HG03460 (cell line): Measurements from ENCODE around the gene CATSPERD.

Experiments
- ATAC-seq: cut with Tn5 transposase; IDR thresholded peaks from one replicate; pipeline ENCODE4 v1.9.1; 2021; ENCODE audit not compliant: unreplicated experiment

Gene CATSPERD, protein sequence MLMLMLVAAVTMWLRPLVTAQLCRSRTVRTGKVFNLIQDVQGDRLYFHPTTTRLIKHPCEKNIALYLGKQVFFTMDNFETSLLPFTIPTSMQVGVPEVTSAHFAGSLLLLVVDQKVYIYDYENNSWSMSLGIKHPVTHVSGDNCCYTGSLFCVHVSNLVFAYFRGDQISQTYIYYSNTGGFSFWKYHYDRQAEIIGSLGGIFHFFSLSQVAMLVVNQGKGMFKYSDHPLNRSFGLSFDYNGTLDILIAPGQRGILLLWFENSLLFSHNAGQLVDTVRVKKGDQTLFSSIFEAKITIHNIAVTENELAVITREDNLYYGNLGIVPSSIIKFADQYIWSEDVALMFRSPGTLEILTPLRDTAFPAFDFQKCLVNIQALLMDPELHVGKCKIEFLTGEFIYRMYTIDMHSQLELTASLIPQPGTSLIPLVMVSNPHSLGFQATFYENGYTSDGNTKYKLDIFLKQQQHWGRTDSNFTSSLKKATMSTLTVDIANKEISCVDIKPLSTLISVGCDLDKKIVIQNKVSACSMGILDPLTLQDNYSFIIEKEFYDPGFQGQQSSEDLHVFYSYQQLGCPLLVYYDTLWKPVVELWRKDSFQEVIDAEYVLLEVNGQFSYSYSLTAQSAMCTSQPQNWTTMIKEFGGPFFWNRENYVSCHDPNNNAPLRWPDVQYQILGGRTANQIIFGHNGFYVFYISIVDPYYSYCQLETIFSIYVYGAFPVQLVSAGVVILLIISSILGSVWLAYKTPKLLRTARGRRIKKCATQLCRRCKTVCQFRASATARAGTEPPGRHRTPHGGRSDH

DNA sequence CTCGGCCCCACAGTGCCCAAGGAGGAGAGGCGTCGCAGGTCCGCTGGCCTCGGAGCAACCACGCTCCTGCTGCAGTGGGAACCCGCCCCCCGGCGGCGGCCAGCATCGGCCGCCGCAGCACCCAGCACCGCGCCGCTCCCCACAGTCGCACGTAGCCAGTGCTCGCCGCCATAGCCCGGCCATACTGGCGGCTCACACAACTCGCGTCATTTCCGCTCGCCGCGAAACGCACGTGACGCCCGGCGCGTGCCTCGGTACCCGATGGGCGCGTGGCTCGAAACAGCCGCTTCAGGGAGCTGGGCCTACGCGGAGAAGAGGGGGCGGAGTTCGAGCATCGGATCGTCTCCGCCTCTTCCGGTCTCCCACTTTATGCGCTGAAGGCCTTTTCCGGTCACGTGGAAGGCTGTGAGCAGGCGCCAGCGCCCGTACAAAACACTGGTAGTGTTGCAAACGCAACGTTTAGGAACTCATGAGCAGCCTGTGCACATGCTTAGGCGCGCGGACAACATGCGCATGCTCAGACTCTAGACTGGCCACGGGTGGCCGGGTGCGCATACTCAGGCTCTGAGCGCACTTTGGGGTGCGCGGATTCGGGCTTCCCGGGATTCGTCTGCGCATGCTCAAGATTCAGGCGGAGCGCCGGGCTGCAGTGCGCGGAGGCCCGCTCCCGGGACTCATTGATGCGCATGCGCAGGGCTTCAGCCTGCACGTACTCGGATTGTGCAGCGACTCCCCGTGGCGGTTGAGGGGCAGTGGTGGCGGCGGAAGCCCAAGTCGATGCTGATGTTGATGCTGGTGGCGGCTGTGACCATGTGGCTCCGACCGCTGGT, at the start of gene CATSPERD, which contains the start of gene LONP1:
TSS of gene CATSPERD (plus strand) at position 677 of the 830 bp plus-strand sequence. CDS start at position 778, 101 bp downstream.
TSS of gene LONP1 (minus strand) at position 186 of the 830 bp plus-strand sequence. CDS start at position 172, 14 bp downstream.
- ATAC-seq = peak; percentile 79

DNA sequence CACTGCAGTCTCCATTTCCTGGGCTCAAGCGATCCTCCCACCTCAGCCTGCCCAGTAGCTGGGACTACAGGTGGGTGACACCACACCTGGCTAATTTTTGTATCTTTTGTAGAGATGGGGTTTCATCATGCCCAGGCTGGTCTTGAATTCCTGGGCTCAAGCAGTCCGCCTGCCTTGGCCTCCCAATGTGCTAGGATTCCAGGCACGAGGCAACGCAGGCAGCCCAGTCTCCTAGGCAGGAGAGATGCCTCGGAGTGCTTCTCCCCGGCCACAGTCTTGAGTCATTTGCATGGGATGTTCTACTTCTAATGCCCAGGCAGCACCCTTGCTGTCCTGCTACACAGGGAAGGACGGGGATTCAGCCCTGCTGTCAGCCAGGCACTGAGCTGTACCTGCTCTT, 48.8 kb upstream of the CATSPERD start:
- no peak for ATAC-seq

DNA sequence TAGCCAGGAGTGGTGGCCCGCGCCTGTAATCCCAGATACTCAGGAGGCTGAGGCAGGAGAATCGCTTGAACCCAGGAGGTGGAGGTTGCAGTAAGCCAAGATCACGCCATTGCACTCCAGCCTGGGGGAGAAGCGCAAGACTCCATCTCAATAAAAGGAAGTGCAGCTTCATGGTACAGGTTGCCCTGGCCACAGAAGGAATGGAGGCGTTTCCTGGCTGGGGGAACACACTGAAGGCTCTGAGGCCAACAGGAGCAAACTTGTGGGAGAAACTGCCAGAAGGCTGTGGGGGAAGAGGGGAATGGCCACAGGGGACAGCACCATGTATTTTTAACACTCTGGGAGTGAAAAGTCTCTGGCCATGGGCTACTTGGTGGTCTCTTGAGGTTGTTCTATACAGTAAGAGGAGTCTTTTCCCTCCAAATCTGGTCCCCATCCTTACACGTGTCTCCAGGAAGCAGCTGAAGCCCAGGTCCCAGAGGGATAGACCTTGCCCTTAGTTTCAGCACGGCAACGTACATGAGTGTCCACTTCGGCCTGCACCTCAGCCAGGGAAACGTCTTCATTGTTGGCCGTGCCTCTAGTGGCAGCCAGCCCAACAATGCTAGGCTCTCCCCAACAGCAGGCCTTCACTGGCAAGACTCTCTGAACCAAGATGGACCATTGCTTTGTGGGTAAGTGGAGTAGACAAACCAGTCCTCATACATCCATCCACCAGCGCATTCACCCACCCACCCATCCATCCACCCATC, 47.6 kb upstream of the CATSPERD start:
- no peak for ATAC-seq

DNA sequence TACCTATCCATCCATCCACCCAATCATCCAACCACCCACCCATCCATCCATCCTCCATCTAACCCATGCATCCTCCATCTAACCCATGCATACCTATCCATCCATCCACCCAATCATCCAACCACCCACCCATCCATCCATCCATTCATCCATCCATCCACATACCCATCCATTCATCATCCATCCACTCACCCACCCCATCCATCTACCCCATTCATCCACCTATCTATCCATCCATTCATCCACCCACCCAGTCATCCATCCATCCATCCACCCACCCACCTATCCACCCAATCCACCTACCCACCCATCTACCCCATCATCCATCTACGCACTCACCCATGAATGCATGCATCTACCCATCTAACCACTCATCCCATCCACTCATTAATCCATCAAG, 46.7 kb upstream of the CATSPERD start:
- ATAC-seq = no peak

DNA sequence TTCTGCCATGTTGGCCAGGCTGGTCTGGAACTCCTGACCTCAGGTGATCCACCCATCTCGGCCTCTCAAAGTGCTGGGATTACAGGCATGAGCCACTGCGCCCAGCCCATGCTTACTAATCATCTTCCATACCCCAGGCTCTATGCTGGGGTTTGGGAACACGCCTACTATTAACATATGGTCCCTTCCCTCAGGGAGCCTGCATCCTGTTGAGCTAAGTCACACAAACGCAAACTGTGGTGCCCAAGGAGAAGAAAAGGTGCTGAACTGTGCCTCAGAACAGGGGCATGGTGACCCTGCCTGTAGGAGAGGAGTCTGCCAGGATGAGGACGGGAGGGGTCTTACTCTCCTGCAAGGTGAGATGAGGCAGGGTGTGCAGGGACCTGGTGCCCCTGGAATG, 45.7 kb upstream of the CATSPERD start:
- ATAC-seq = no peak

DNA sequence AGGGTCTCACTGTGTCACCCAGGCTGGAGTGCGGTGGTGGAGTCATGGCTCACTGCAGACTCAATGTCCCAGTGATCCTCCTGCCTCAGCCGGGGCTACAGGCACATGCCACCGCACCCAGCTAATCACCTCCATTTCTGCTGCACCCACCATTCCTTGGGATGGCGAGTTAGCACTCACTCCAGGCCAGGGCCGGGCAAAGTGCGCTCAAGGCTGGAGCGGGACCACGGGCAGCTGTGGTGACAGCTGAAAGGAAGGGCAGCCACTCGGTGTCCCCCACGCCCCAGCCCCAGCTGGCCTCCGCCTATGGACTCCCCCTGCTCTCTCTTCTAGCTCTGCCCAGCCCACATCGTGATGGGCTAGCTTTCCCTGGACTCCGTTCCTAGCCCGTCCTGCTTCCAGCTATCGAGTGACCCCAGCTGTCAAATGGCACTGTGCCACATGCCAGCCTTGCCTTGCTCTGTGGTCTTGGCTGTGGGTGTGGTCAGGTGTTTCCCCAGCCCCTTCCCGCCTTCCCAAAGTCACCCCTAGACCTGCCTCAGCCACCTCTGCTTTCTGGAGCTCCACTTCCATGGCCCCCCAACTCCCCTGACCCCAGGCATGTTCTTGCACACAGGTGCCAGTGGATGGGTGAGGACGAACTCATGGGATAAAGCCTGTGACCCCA, 44.2 kb upstream of the CATSPERD start:
- no peak for ATAC-seq

DNA sequence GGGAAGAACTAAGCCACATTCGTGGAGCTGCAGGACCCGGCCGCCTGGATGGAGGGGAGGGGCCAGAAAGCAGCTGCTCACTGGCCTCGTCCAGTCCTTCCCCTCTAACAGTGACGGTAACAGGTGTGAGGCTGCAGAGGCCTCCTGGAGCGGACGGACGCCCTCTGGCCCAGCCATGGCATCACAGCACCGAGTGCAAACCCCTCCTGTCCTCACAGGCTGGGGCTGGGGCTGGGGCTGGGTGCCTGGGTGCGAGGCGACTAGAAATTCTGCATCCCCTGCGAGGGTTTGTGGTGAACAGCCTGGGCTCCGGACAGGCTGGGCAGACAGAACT, 43.7 kb upstream of the CATSPERD start:
- ATAC-seq = no peak

DNA sequence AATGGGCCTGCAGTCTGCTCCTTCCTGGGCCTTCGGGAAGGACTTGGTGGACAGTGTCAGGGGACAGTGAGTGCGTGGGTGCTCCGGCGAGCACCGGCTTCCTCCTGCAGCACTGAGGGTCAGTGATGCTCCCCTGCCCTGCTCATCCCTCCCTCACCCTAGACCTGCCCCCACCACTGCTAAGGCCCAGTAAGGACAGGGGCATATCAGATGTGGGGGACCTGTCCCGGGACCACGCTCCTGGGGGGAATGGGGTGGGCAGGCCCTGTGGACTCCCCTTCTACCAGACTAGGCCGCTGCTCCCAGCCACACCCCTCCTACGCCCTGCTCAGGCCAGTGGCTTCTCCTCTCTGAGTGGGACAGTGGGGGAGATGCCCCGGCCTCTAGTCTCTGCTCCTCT, 43.3 kb upstream of the CATSPERD start:
- no peak for ATAC-seq

DNA sequence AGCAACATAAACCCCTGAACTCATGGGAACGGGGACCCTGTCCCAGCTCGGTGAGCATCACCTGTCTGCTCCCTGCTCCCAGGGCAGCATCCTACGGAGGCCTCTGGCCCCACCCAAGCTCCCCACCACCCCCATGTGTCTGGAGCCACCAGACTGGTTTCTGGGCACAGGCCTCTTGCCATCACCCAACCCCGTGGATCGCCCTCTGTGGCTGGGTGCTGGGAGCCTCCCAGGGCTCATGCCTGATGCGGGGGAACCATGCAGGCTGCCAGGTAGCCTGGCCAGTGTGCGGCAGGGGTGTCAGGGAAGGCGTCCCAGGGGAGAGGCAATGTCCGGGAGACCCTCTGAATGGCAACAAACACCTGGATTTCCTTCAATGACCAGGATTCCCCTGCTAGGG, 42.9 kb upstream of the CATSPERD start:
- no peak for ATAC-seq

DNA sequence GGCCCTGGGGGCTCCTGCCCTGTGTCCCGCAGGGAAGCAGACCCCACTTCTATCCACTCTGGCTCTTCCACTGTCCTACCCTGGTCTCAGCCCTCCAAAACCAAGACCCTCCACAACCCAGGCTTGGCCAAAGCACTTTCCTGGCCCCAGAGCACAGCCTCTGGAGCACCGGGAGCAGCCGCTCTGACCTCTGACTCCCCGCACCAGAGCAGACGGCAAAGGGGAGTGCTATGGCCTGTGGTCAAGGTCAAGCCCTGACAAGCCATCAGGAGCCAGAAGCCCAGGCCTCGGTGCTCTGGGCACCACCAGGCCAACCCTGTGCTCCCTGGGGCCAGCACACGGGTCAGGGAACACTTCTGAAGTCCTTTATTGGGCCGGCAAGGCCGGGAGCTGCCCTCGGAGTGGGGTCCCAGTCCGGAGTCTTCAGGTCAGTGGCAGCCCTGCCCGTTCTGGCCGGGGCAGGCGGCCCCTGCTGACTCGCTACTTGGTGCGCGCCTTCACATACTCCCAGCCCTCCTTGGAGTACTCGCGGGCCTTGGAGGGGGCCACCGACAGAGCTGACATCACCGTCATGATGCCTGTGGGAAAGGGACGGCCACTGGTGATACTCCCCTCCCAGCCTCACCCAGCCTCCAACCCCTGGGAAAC, 42.2 kb upstream of the CATSPERD start:
- no peak for ATAC-seq

DNA sequence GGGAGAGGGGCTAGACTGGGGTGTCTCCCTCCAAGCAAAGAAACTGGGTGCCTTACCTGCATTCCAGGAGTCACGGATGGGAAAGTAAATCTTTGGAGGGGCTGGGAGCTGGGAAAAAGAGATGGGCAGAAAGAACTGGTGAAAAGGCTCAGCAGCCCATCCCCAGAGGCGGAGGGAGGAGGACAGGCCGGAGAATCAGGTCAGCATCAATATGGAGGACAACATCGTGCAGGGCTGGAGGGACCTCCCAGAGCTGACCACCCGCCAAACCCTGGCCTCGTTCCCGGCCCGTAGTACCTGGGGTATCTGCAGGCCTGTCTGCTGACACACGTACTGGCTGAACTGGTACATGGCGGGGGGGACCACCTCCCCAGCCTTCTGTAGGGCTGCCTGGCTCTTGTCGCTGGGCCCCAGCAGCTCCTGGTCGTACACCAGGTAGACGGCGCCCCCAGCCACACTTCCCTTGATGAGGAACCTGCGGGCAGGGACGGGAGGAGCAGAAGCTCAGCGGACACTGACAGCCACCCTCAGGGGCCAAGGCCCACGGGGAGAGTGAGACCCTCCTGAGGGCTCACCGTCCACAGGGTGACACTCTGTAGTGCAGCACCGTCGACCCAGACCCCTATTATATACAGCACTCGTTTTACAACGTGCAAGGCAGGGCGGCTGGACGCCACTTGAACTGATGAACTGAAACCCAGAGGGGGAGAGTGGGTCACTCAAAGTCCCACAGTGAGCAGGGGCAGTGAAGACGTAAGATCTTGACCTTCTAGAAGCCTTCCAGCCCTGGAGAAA, 41.0 kb upstream of the CATSPERD start:
- ATAC-seq = no peak

DNA sequence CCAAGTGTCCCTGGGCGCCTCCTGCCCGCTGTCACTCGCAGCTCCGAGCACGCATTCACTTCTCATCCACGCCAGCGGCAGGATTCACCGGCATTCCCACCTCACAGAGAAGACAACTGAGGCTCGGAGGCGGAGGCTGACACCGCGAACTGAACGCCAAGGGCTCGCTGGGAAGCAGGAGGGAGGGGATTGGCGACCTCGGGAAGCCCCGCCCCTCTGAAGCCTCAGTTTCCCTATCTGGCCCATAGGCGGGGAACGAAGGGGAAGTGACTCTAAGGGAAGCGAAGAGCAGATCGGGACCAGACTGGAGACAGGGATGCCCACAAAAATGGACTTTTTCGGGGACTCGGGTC, 40.4 kb upstream of the CATSPERD start:
- no peak for ATAC-seq

DNA sequence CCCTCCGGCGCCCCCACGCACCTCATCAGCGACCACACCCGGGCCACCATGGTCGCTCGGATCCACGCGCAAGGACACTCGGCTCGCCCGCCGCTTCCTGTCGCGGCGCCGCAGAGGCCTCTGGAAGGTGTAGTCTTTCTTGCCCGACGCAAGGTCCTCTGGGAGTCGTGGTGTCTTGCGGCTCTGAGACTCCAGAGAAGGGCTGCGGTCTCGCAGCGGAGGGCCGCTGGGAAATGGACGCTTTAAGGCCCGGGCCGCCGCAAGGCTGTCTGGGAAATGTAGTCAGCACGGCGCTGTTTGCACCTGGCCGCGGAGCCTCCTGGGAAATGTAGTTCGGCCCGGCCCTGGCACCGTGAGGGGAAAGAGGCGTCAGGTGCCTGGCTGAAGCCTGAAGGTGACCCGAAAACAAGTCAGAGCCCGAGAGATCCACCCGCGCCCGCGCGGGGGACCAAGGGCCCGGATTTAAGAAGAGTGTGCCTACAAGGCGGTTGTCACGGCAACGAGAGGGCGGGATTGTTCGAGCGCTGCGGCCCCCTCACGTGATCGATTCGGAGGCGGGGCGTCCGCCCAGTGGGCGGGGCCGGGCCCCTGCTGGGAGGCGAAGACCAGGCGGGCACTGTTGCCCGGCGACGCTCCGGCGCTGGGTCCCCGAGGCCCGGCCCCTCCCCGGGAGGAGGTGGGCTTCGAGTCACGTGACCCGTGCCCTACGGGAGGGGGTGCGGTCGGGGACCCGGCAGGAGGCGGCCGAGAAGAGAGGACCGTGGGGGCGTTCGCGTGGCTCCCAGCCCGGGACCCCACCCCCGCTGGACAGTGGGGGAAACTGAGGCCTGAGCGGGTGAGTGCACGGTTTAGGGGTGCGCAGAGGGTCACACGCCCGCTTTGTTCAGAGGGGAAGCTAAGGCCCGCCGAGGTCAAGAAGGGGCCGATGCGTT, 39.7 kb upstream of the CATSPERD start, which contains the start of the genes HSD11B1L and MICOS13:
TSS of gene HSD11B1L (plus strand) at position 591 of the 932 bp plus-strand sequence. CDS start 3,806 bp downstream, outside the sequence.
TSS of gene MICOS13 (minus strand) at position 80 of the 932 bp plus-strand sequence. CDS start at position 50, 30 bp downstream.
- ATAC-seq = peak; percentile 90

DNA sequence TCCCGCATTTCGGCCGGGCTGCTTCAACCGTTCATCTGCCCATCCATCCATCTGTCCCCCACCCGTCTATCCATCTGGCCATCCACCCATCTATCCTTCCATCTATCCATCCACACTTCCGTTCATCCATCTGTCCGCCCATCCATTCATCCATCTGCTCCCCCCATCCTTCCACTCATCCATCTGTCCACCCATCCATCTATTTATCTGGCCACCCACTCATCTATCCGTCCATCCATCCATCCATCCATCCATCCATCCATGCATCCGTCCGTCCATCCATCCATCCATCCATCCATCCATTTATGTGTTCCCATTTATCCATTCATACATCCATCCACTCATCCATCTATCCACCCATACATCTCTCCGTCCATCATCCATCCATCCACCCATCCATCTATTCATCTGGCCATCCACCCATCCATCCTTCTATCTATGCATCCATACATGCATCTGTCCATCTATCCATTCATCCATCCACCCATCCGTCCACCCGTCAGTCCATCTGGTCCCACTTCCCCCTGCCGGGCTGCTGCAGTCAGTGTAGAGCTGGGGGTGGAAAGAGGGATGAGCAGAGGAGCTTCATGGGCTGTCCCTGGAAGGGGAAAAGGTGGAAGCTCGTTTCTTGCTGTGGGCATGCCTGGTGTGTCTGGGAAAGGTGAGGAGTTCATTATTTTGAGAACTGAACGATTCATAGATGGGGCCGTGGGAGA, 38.9 kb upstream of the CATSPERD start:
- no peak for ATAC-seq

DNA sequence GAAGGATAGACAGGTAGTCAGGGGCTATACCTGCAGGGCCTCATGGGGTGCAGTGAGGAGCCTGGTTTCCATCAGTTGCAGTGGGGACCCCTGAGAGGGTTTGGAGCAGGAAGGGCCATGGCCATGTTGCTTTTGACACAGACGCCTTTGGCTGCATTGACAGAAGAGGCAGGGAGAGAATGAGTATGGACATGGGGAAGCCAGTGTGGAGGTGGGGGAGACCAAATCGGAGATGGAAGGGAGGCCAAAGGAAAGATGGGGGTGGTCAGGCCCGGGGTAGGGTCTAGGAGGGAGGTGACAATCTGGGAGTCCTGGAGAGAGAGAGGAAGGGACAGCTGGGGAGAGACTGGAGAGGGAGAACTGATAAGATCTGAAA, 38.3 kb upstream of the CATSPERD start:
- ATAC-seq = no peak

DNA sequence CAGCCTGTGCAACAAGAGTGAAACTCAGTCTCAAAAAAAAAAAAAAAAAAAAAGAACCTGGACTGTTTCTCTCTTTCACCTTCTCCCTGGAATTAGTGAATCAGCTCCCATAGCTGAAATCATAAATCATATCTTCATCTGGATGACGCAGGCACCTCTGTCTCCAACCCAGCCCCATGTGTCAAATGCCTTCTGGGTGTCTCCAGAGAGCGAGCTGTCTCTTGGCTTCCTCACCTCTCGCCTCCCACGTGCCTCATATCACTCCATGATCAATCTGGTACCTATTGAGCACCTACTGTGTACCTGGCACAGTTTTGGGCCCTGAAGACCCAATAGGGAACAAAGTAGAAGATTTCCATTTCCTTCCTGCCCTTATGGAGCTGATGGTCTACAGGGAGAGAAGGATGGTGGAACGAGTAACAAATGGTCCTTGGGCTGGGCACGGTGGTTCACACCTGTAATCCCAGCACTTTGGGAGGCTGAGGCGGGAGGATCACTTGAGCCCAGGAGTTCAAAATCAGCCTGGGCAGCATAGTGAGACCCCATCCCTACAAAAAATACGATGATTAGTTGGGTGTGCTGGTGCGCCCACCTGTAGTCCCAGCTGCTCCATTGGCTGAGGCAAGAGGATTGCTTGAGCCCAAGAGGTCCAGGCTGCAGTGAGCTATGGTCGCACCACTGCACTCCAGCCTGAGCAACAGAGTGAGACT, 37.1 kb upstream of the CATSPERD start:
- no peak for ATAC-seq
